Kidney (tissue), 14 donors: ENCODE results near the gene IRF2BP2. TPM values are rescaled to one million over a fixed set of nuclear protein-coding genes. Genes with fewer than 3 reads are reported as not detected.

Source experiments
- DNase-seq, 5 donors: peaks; one replicate each; pipeline ENCODE4 v3.0.0-alpha.2; 2013 to 2020
- FAIRE-seq: peaks from 2 replicates; lab custom pipeline; 2012; peaks lifted over from hg19 to GRCh38; lab: Jason Lieb, UNC
- H3K27ac ChIP-seq, 2 donors: one replicate each; pipeline ENCODE4 v1.7.0; 2013; ENCODE audit warnings: low read depth in 2 of 2, low read length in 2 of 2, inconsistent platforms in 1 of 2
- H3K27me3 ChIP-seq: one replicate; pipeline ENCODE4 v1.7.1; 2013; ENCODE audit warnings: low read length, inconsistent platforms; ENCODE audit not compliant: control insufficient read depth, insufficient read depth
- H3K36me3 ChIP-seq, 3 donors: one replicate each; pipeline versions ENCODE4 v1.7.0 to v1.7.1; 2013; ENCODE audit warnings: low read length in 3 of 3, control low read depth in 1 of 3, inconsistent platforms in 1 of 3; ENCODE audit not compliant: insufficient read depth in 3 of 3, control insufficient read depth in 2 of 3
- H3K4me1 ChIP-seq, 3 donors: one replicate each; pipeline versions ENCODE4 v1.7.0 to v1.7.1; 2013; ENCODE audit warnings: low read length in 3 of 3, inconsistent platforms in 1 of 3, low read depth in 1 of 3; ENCODE audit not compliant: control insufficient read depth in 2 of 3, insufficient read depth in 2 of 3
- H3K4me3 ChIP-seq, 3 donors: one replicate each; pipeline versions ENCODE4 v1.7.0 to v1.8.1; 2013; ENCODE audit warnings: low read length in 3 of 3, control low read depth in 1 of 3, inconsistent platforms in 1 of 3
- H3K9ac ChIP-seq, 3 donors: one replicate each; pipeline versions ENCODE4 v1.7.0 to v1.7.1; 2013; ENCODE audit warnings: low read length in 3 of 3, control low read depth in 1 of 3, inconsistent platforms in 1 of 3
- H3K9me3 ChIP-seq, 3 donors: one replicate each; pipeline versions ENCODE4 v1.7.0 to v1.7.1; 2013; ENCODE audit warnings: low read length in 3 of 3, control low read depth in 1 of 3, inconsistent platforms in 1 of 3; ENCODE audit not compliant: control insufficient read depth in 2 of 3, insufficient read depth in 1 of 3
- CTCF ChIP-seq: IDR thresholded peaks from 3 replicates; pipeline ENCODE4 v1.5.1; 2012; ENCODE audit warnings: mild to moderate bottlenecking, moderate library complexity, borderline replicate concordance; ENCODE audit not compliant: insufficient read depth; ENCODE audit errors: extremely low read depth
- intact Hi-C: fragments of 100-400 bp; cut with DNase I; formaldehyde crosslinking; loops from one replicate; pipeline ENCODE4 v1.11.1; 2022
- polyA plus RNA-seq: library from polyadenylated mRNA; stranded (reverse); fragments of 350-450 nt; fragmentation: Illumina TruSeq; extraction: RNeasy Lipid Tissue Mini Kit (QIAGEN cat#74804); gene quantifications from one replicate; pipeline ENCODE4 v1.2.3, GENCODE V29; 2014; ENCODE audit warnings: low read depth, low replicate concordance; ENCODE audit not compliant: insufficient read depth
- total RNA-seq: library from RNA; stranded (reverse); fragmentation: NEBNext Ultra II Directional; extraction: Animal tissue kit (Norgen Biotek cat#: 25700); gene quantifications from one replicate; pipeline ENCODE4 v1.2.1, GENCODE V29; 2021
- donor health status: control.
- donor health status: control.
- donor health status: control.
- donor health status: control.
- donor health status: control.
- donor health status: DM: yes; HTN: yes; CAD: no.
- donor health status: Normal renal cell carcinoma (clear cell type).

IRF2BP2 gene
- total and polyA plus RNA-seq, 2 donors from 2014 or later: 53.8 to 130 TPM

GRCh38 chr1:234559152-234559901 lies 50.7 kb downstream of the IRF2BP2 start:
- no peak for DNase-seq
- Histone ChIP-seq H3K9ac (no peak overlapping the region), H3K27me3 (no peaks in the 10 kb centered on the region), H3K4me1 (no peaks in the 10 kb centered on the region), H3K36me3 (no peaks in the 10 kb centered on the region), H3K27ac (no peak overlapping the region), H3K9me3 (no peaks in the 10 kb centered on the region), H3K4me3 (no peak overlapping the region)
- intact Hi-C loops: no loop called here
- TF ChIP-seq CTCF: no peak
- FAIRE-seq: no peak

- intact Hi-C loops: no loop called here
- FAIRE-seq: no peak
- TF ChIP-seq CTCF: no peak
- no peaks in the 10 kb centered on the region for H3K9me3 ChIP-seq
- no peak overlapping the region for H3K27ac ChIP-seq
- no peak overlapping the region for H3K4me3 ChIP-seq
- H3K27me3 ChIP-seq: no peaks in the 10 kb centered on the region
- no peak overlapping the region for H3K9ac ChIP-seq
- no peaks in the 10 kb centered on the region for H3K36me3 ChIP-seq
- DNase-seq: no peak
- H3K4me1 ChIP-seq: peaks cover 0 to under 1% (median 0%) of the 10 kb centered on the region in 3 donors
Observed at GRCh38 chr1:234558330-234558836, 51.6 kb downstream of the IRF2BP2 start.

- no peak for FAIRE-seq
- Histone ChIP-seq H3K27me3 (no peaks in the 10 kb centered on the region), H3K9ac (no peak overlapping the region), H3K4me3 (no peak overlapping the region), H3K27ac (no peak overlapping the region), H3K36me3 (no peaks in the 10 kb centered on the region), H3K4me1 (peaks cover 0 to 3% (median 0%) of the 10 kb centered on the region in 3 donors), H3K9me3 (no peaks in the 10 kb centered on the region)
- intact Hi-C loops: no loop called here
- TF ChIP-seq CTCF: no peak
- DNase-seq: no peak
Observed at GRCh38 chr1:234556245-234556943, 53.6 kb downstream of the IRF2BP2 start.
